GM12891 (cell line): ENCODE data around the gene PET100.
A peak's percentile ranks its signal among the peaks of the same experiment; 100 is the strongest.

Experiments
- DNase-seq: peaks from one replicate; pipeline ENCODE4 v3.0.0; 2011; ENCODE audit warnings: low spot score; ENCODE audit not compliant: insufficient read length
- FAIRE-seq: peaks from 2 replicates; lab custom pipeline; 2011; peaks lifted over from hg19 to GRCh38; lab: Jason Lieb, UNC
- PAX5 ChIP-seq: IDR thresholded peaks from 2 replicates; pipeline ENCODE4 v1.6.1; 2011; ENCODE audit warnings: low read length, moderate library complexity, mild to moderate bottlenecking; ENCODE audit not compliant: insufficient read depth, severe bottlenecking
- POLR2A ChIP-seq: IDR thresholded peaks from 2 replicates; pipeline ENCODE4 v1.6.1; 2011; ENCODE audit warnings: low read depth, low read length, control low read depth
- POLR2AphosphoS5 ChIP-seq: IDR thresholded peaks from 2 replicates; pipeline ENCODE4 v1.6.1; 2011; ENCODE audit warnings: low read depth, low read length, control low read depth
- POU2F2 ChIP-seq: IDR thresholded peaks from 2 replicates; pipeline ENCODE4 v1.6.1; 2011; ENCODE audit warnings: low read depth, mild to moderate bottlenecking, control low read depth, low read length, moderate library complexity
- SPI1 ChIP-seq: IDR thresholded peaks from 2 replicates; pipeline ENCODE4 v1.6.1; 2011; ENCODE audit warnings: low read depth, low read length, control low read depth
- TAF1 ChIP-seq: IDR thresholded peaks from 2 replicates; pipeline ENCODE4 v1.6.1; 2011; ENCODE audit warnings: low read depth, low read length, control low read depth

PET100 gene

DNA sequence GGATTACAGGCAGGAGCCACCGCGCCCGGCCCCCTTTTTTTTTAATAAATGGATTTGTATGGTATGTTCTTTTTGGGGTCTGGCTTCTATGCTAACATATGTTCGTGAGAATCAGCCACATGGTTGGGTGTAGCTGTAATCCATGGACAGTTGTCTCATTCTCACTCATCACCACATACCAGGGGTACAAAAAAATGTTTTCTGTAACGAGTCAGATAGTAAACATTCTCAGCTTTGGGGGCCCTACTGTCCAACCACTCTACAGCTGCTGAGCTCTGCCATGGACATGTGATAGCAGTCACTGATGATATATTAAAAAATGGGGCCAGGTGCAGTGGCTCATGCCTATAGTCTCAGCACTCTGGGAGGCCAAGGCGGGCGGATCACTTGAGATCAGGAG lies 34.1 kb downstream of the PET100 start:
- FAIRE-seq = no peak
- TF ChIP-seq POLR2AphosphoS5 = no peak
- TF ChIP-seq POLR2A = no peak
- no peak for TF ChIP-seq SPI1
- TF ChIP-seq POU2F2 = no peak
- no peak for TF ChIP-seq PAX5
- TF ChIP-seq TAF1 = no peak
- DNase-seq = no peak

DNA sequence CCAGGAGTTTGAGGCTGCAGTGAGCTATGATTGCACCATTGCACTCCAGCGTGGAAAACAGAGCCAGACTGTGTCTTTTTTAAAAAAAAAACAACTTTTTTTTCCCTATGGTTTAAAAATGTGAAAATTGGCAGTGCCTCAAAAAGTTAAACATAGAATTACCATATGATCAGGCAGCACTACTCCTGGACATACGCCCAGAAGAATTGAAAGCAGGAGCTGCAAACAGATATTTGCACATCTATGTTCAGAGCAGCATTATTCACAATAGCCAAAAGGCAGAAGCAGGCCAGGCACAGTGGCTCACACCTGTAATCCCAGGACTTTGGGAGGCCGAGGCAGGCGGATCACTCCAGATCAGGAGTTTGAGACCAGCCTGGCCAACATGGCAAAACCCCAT lies 35.5 kb downstream of the PET100 start:
- no peak for TF ChIP-seq POLR2AphosphoS5
- no peak for TF ChIP-seq SPI1
- no peak for TF ChIP-seq POU2F2
- no peak for TF ChIP-seq TAF1
- TF ChIP-seq PAX5 = no peak
- no peak for TF ChIP-seq POLR2A
- DNase-seq = no peak
- FAIRE-seq = no peak

GRCh38 chr19:7668842-7669241 lies 39.2 kb downstream of the PET100 start, which contains the start of gene RETN:
Gene RETN (plus strand): TSS chr19:7669049. CDS start chr19:7669327, 278 bp downstream.
- TF ChIP-seq TAF1 (no peak), POLR2A (no peak), POLR2AphosphoS5 (no peak), PAX5 (no peak), POU2F2 (no peak), SPI1 (no peak)
- DNase-seq = no peak
- no peak for FAIRE-seq

DNA sequence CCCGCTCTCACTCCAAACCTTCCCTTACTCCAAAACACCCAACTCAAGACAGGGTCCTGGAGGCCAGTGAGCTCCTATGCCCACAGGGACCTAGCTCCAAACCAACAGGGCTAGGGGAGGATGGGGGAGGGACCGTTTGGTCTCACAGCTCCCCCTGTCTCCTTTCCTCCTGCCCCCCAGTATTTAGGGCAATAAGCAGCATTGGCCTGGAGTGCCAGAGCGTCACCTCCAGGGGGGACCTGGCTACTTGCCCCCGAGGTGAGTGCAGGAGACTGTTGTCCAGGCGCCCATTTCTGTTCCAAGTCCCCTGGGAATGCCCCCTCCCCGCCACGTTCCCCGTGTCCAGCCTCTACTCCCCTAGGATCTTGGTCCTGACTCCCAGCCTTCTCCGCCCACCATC lies 40.0 kb downstream of the PET100 start:
- DNase-seq = no peak
- no peak for FAIRE-seq
- TF ChIP-seq PAX5 = no peak
- TF ChIP-seq POLR2AphosphoS5 = no peak
- TF ChIP-seq POU2F2 = no peak
- TF ChIP-seq POLR2A = no peak
- TF ChIP-seq TAF1 = no peak
- TF ChIP-seq SPI1 = no peak

GRCh38 chr19:7670150-7670783 lies 40.7 kb downstream of the PET100 start:
- no peak for DNase-seq
- no peak for FAIRE-seq
- TF ChIP-seq TAF1 = no peak
- TF ChIP-seq PAX5 = no peak
- no peak for TF ChIP-seq POLR2AphosphoS5
- TF ChIP-seq POLR2A = no peak

DNA sequence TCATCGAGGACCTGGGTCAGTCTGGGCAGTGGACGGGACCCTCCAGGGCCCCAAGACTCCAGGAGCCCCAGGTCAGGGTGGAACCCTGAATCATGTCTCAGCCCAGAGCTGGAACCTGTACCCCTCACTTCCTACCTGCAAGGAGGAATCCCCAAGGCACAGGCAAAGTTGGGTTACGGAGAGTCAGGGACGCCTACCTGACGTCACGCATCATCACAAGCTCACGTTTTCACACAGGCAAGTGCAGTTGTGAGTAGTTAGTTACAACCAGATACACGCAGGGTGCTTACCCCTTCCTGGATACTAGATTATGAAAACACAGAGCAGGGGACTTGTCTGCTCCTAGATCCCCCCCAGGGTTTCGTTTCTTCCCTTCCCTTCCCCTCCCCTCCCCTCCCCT lies 41.2 kb downstream of the PET100 start:
- TF ChIP-seq SPI1 (no peak), POLR2AphosphoS5 (no peak), TAF1 (no peak), POLR2A (no peak), PAX5 (no peak), POU2F2 (no peak)
- FAIRE-seq = no peak
- no peak for DNase-seq

DNA sequence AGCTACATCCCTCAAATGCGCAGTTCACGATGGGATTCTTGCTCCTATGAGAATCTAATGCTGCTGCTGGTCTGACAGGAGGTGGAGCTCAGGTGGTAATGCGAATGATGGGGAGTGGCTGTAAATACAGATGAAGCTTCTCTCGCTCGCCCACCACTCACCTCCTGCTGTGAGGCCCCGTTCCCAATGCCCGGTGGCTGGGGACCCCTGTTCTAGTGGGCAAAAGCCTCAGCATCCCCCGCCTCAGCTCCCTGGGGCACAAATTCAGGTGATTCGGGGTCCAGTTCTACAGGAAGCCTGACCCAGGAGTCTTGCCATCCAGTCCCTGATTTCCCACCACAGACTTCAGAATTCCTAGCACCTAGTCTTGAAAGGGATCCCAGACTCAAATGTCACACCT lies 42.9 kb downstream of the PET100 start:
- FAIRE-seq (no peak), DNase-seq (no peak)
- TF ChIP-seq POU2F2 (no peak), POLR2A (no peak), PAX5 (no peak), POLR2AphosphoS5 (no peak), SPI1 (no peak), TAF1 (no peak)

- FAIRE-seq (no peak), DNase-seq (no peak)
- TF ChIP-seq TAF1 = no peak
- TF ChIP-seq POU2F2 = no peak
- TF ChIP-seq POLR2A = no peak
- TF ChIP-seq SPI1 = no peak
- TF ChIP-seq PAX5 = no peak
- no peak for TF ChIP-seq POLR2AphosphoS5
Observed at GRCh38 chr19:7674010-7675005, 44.7 kb downstream of the PET100 start.

- peak; percentile 70 for FAIRE-seq
- no peak for TF ChIP-seq PAX5
- TF ChIP-seq POLR2AphosphoS5 = no peak
- TF ChIP-seq POU2F2 = no peak
- TF ChIP-seq POLR2A = no peak
- no peak for TF ChIP-seq SPI1
- no peak for TF ChIP-seq TAF1
- no peak for DNase-seq
Observed at GRCh38 chr19:7676376-7676775, 46.8 kb downstream of the PET100 start.

DNA sequence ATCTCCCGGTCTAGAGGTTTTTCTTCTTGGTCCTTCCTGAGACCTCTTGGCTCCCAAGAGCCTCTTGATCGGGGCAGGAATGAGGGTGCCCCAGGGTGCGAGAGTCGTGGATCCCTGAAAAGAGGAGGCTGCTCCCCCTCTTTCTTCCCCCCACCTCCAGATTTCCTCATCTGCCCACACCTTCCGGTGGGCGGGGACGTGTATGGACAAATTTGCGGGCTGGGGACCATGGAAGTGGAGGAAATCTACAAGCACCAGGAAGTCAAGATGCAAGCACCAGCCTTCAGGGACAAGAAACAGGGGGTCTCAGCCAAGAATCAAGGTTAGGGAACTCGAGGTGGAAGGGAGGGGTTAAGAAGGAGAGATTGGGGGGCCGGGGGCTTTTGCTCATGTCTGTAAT lies 47.3 kb downstream of the PET100 start, which contains the start of gene MCEMP1:
Gene MCEMP1, plus strand, starts transcription at position 237 of the 400 bp plus-strand sequence. Its CDS starts 31 bp downstream, at position 268.
- DNase-seq = no peak
- TF ChIP-seq POLR2A (no peak), POU2F2 (no peak), SPI1 (no peak), TAF1 (no peak), PAX5 (no peak), POLR2AphosphoS5 (no peak)

More for the DNA sequence above, 47.3 kb downstream of the PET100 start, which contains the start of gene MCEMP1:
- FAIRE-seq = no peak
